ENCODE data around the gene DNM3. TPM values are rescaled to one million over a fixed set of nuclear protein-coding genes. Genes with fewer than 3 reads are reported as not detected.
A peak's percentile ranks its signal among the peaks of the same experiment; 100 is the strongest.

DNM3 gene
- total RNA-seq, 1 experiment from 2014 or later = 0.11 TPM

DNA sequence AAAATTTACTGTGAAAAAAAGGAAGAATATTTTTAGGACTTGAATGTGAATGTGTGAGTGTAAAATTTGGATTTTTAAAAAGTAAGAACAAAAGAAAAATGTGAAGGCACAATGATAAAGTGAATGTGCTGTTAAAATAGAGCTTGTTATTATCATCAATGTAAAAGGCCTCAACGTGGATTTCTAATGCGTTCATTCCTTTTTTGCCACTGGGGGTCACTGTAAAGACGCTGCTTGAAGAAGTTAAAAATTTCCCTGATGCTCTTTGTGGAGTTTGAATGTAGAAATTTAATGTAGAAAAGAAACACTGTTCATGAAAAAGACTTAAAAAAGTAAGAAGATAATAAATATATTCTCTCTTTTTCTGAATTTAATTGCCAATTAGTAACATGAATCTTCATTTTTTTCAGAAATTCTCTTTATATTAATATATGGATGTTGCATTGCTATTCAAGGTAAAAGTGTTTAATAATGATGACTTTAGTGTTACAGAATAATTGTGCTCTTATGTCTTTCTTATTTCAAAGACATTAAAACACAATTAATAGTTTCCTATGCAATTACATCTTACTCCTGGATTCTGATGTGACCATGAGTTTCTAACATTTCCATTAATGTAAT lies 161.5 kb downstream of the DNM3 start:
- Histone ChIP-seq H3K36me3 (ENCODE audit: control insufficient read depth, insufficient read depth, low read length) (no peaks in the 10 kb centered on the region), H3K9me3 (no peaks in the 10 kb centered on the region), H3K4me1 (peaks cover 13% of the 10 kb centered on the region), H3K27me3 (replicated peaks; ENCODE audit: control insufficient read depth, insufficient read depth, low read length) (no peaks in the 10 kb centered on the region), H3K4me3 (ENCODE audit: low read depth, low read length) (no peak overlapping the region)
- H3K27ac Mint-ChIP-seq (ENCODE audit: unreplicated experiment) = no peak overlapping the region
- POLR2A ChIA-PET = no interaction called here
- intact Hi-C loops (cut with micrococcal nuclease; ENCODE audit: unreplicated experiment) = loop anchor here (1.0 to 10.0 kb wide), 3 partner anchors 252 to 439 kb away; partner anchors contain the start of gene PIGC
- CTCF ChIA-PET = interaction anchor here (0.6 to 1.2 kb wide), 5 partner anchors 17 to 446 kb away, joined by 3 to 9 read pairs (median 6); no protein-coding TSS in a partner anchor
- no peaks in the 10 kb centered on the region for H3K36me3 Mint-ChIP-seq (ENCODE audit: insufficient read depth, unreplicated experiment)
- TF ChIP-seq CTCF (IDR thresholded peaks at IDR 0.05; ENCODE audit: insufficient read depth in 1 of 2, low read depth in 1 of 2, low read length in 1 of 2, severe bottlenecking in 1 of 2, unreplicated experiment in 1 of 2) = peak; percentile 67 to 69
- no peaks in the 10 kb centered on the region for H3K9me3 Mint-ChIP-seq (ENCODE audit: unreplicated experiment)
- H3K4me1 Mint-ChIP-seq (ENCODE audit: low read depth, unreplicated experiment) = no peaks in the 10 kb centered on the region
- DNase-seq = peak; percentile 32 to 51
- H3K4me3 Mint-ChIP-seq (ENCODE audit: unreplicated experiment) = no peak overlapping the region
- H3K27me3 Mint-ChIP-seq (ENCODE audit: insufficient read depth, unreplicated experiment) = no peaks in the 10 kb centered on the region
- no TSS peak for BruUV-seq (replicated peaks)

DNA sequence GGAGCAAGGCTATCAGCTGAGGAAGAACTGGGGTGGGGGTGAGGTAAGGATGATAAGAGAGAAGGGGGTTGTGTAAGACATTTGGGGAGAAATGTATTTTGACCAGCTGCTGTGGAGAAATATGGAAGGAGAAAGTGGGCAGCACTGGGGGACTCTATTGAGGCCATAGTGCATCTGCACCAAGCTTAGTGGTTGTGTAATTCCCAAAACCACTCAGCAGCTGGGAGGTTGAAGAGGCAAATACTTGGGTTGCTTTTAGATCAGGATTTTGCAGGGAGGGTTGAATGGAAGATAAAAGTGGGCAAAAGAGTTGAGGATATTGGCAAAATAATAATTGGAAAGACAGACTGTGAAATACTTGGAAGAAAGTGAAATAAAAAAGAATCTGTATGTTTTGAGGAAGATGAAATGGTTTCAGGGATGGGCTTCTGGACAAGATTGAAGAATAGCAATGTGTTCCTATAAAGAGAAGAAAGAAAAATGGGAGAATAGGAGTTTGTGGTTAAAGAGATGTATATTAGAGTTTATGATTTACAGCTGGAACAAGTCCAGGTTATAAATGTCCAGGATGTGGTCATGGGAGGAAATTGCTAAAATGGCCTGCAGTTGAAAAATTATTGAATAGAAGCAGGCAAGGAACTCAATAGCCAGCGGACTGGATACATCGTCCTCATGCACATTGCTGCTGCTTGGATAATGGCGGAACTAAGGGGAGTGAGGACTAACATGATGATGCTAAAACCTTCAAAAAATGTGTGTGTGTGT lies 162.7 kb downstream of the DNM3 start:
- CTCF ChIA-PET = no interaction called here
- TF ChIP-seq CTCF (IDR thresholded peaks at IDR 0.05; ENCODE audit: insufficient read depth in 1 of 2, low read depth in 1 of 2, low read length in 1 of 2, severe bottlenecking in 1 of 2, unreplicated experiment in 1 of 2) = no peak
- no peak overlapping the region for H3K27ac Mint-ChIP-seq (ENCODE audit: unreplicated experiment)

GRCh38 chr1:172004671-172005070 lies 163.4 kb downstream of the DNM3 start:
- Mint-ChIP-seq H3K4me3 (ENCODE audit: unreplicated experiment) (no peak overlapping the region), H3K9me3 (ENCODE audit: unreplicated experiment) (no peaks in the 10 kb centered on the region), H3K27me3 (ENCODE audit: insufficient read depth, unreplicated experiment) (no peaks in the 10 kb centered on the region), H3K36me3 (ENCODE audit: insufficient read depth, unreplicated experiment) (no peaks in the 10 kb centered on the region), H3K4me1 (ENCODE audit: low read depth, unreplicated experiment) (no peaks in the 10 kb centered on the region), H3K27ac (ENCODE audit: unreplicated experiment) (no peak overlapping the region)
- intact Hi-C loops (cut with micrococcal nuclease; ENCODE audit: unreplicated experiment) = loop anchor here (5.0 to 10.0 kb wide), 2 partner anchors 250 to 438 kb away; partner anchors contain the start of gene PIGC
- no peaks in the 10 kb centered on the region for H3K36me3 ChIP-seq (ENCODE audit: control insufficient read depth, insufficient read depth, low read length)
- no peaks in the 10 kb centered on the region for H3K27me3 ChIP-seq (replicated peaks; ENCODE audit: control insufficient read depth, insufficient read depth, low read length)
- H3K4me3 ChIP-seq (ENCODE audit: low read depth, low read length) = no peak overlapping the region
- peaks cover 13% of the 10 kb centered on the region for H3K4me1 ChIP-seq
- DNase-seq = no peak
- ChIA-PET CTCF (no interaction called here), POLR2A (no interaction called here)
- TF ChIP-seq CTCF (IDR thresholded peaks at IDR 0.05; ENCODE audit: insufficient read depth in 1 of 2, low read depth in 1 of 2, low read length in 1 of 2, severe bottlenecking in 1 of 2, unreplicated experiment in 1 of 2) = no peak
- peaks cover 2% of the 10 kb centered on the region; the same call in 1 of the 2 replicates for H3K9me3 ChIP-seq
- no TSS peak for BruUV-seq (replicated peaks)

More for the DNA sequence above, 162.7 kb downstream of the DNM3 start:
- Mint-ChIP-seq H3K4me1 (ENCODE audit: low read depth, unreplicated experiment) (no peaks in the 10 kb centered on the region), H3K4me3 (ENCODE audit: unreplicated experiment) (no peak overlapping the region), H3K36me3 (ENCODE audit: insufficient read depth, unreplicated experiment) (no peaks in the 10 kb centered on the region), H3K9me3 (ENCODE audit: unreplicated experiment) (no peaks in the 10 kb centered on the region), H3K27me3 (ENCODE audit: insufficient read depth, unreplicated experiment) (no peaks in the 10 kb centered on the region)
- Histone ChIP-seq H3K27me3 (replicated peaks; ENCODE audit: control insufficient read depth, insufficient read depth, low read length) (no peaks in the 10 kb centered on the region), H3K4me1 (peaks cover 13% of the 10 kb centered on the region), H3K9me3 (no peaks in the 10 kb centered on the region), H3K36me3 (ENCODE audit: control insufficient read depth, insufficient read depth, low read length) (no peaks in the 10 kb centered on the region), H3K4me3 (ENCODE audit: low read depth, low read length) (no peak overlapping the region)
- POLR2A ChIA-PET = no interaction called here
- intact Hi-C loops (cut with micrococcal nuclease; ENCODE audit: unreplicated experiment) = loop anchor here (5.0 to 10.0 kb wide), 2 partner anchors 251 to 438 kb away; partner anchors contain the start of gene PIGC
- no peak for DNase-seq
- BruUV-seq (replicated peaks) = no TSS peak

Data from Caco-2 (cell line).